Muscle layer of duodenum (tissue), 2 donors: ENCODE results near the gene CDON.

Experiments
- H3K27ac ChIP-seq: one replicate; pipeline ENCODE4 v1.7.0; 2013; ENCODE audit warnings: mild to moderate bottlenecking, low read length
- H3K27me3 ChIP-seq: one replicate; pipeline ENCODE4 v1.7.0; 2013; ENCODE audit warnings: low read depth, mild to moderate bottlenecking, control low read depth, low read length
- H3K36me3 ChIP-seq, 2 donors: one replicate each; pipeline ENCODE4 v1.7.0; 2013; ENCODE audit warnings: low read length in 2 of 2, control low read depth in 1 of 2, mild to moderate bottlenecking in 1 of 2; ENCODE audit not compliant: insufficient read depth in 2 of 2, control insufficient read depth in 1 of 2
- H3K4me1 ChIP-seq, 2 donors: one replicate each; pipeline ENCODE4 v1.7.0; 2013; ENCODE audit warnings: low read length in 2 of 2, mild to moderate bottlenecking in 2 of 2, control low read depth in 1 of 2, moderate library complexity in 1 of 2; ENCODE audit not compliant: insufficient read depth in 2 of 2, control insufficient read depth in 1 of 2
- H3K4me3 ChIP-seq, 2 donors: one replicate each; pipeline ENCODE4 v1.7.0; 2013; ENCODE audit warnings: low read length in 2 of 2, low read depth in 1 of 2, mild to moderate bottlenecking in 1 of 2
- H3K9me3 ChIP-seq, 2 donors: one replicate each; pipeline ENCODE4 v1.7.0; 2013; ENCODE audit warnings: low read length in 2 of 2, control low read depth in 1 of 2, mild to moderate bottlenecking in 1 of 2; ENCODE audit not compliant: control insufficient read depth in 1 of 2
- donor health status: healthy.

The CDON gene

DNA sequence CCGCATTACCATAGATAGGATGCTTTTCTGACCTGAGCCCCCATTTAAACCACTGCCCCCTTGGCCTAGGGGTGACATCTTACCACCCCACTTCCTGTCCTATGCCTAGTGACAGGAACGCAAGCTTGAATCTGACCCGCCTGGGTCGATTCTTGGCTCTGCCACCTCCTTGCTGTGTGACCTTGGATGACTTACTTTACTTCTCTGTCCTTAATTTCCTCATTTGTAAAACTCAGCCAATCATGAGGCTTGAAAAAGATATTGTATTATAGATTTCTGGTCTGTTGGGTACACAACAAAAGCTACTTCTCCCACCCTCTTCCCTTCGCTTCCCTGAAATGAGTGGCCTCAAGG lies 39.2 kb upstream of the CDON start:
- Histone ChIP-seq H3K27me3 (no peaks in the 10 kb centered on the region), H3K27ac (no peak overlapping the region), H3K4me1 (peaks cover 0 to 4% of the 10 kb centered on the region in 2 donors), H3K4me3 (no peak overlapping the region), H3K9me3 (no peaks in the 10 kb centered on the region), H3K36me3 (no peaks in the 10 kb centered on the region)

DNA sequence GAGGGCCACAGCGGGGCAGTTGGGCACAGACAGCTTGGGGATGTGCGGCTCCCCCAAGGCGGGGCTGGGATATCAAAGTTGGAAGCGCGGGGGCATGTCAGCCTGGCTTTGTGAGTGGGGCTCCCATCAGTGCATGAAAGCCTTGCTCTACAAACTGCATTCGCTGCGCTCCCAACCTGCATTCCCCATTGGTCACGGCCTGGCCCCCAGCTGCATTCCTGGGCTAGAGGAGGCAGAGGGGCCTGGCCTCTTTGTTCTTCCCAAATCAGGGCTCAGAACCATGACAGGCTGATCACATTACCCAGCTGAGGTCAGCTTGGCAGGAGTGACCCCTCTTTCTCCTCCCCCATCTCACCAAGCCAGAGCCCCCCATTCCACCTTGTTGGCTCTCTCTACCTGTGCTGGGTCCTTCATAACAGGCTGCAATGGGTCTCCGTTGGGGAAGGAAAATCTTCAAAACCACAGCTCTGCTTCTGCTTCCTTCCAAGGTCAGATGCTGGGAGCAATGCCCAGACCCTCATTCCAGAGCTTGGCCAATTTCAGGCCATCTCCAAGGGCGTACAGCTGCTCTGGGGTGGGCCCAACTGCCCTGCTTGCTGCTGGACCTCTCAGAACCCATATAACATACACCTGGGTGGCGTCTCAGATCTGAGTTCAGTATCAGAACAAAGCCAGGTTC lies 38.7 kb upstream of the CDON start:
- Histone ChIP-seq H3K9me3 (no peaks in the 10 kb centered on the region), H3K4me1 (peaks cover 0 to 4% of the 10 kb centered on the region in 2 donors), H3K27ac (no peak overlapping the region), H3K4me3 (no peak overlapping the region), H3K36me3 (no peaks in the 10 kb centered on the region), H3K27me3 (no peaks in the 10 kb centered on the region)

DNA sequence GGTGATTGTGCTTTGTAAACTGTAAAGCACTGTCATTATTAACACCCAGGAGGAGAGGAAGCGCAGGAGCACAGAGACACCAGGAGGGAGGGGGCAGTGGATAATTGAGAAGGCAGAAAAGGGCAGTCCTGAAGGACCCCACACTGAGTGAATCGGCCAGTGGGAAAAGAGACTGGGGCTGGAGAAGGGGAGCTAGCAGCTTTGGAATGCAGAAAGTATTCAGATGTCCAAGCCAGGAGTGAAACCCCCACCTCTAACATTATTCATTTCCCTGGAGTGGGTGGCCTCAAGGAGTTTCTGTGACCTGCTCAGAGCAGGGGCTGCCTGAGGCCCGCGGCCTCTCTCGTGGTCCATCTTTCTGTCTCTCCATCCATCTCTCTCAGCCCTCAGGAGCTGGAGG lies 38.0 kb upstream of the CDON start:
- Histone ChIP-seq H3K4me3 (no peak overlapping the region), H3K36me3 (no peaks in the 10 kb centered on the region), H3K27ac (no peak overlapping the region), H3K9me3 (no peaks in the 10 kb centered on the region), H3K4me1 (peaks cover 0 to 4% of the 10 kb centered on the region in 2 donors), H3K27me3 (no peaks in the 10 kb centered on the region)

DNA sequence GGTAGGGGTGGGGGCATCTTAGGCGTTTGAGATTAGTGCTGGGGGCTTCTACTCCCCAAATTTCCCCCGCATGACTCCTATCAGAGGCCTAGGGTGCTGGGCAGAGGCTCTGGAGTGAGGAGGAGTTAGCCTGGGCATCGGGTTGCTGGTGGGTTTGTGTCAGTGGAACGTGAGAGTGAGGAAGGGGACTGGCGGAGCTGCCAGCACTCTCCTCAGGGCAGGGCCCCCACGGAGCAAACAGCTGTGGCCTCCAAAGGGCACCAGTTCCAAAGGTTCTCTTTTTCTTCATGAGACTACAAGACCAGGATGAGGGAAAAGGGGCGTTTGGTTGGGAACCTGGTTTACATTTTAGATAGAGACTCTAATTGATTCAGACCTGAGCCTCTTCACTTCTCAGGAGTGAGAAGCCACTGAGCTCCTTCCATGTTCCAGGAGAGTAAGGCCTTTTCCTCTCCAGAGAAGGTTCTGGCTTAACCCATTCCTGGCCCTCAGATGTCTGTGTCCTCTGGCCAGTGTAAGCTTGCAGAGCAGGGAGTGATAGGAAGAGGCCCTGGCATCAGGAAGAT lies 35.6 kb upstream of the CDON start:
- Histone ChIP-seq H3K4me3 (no peak overlapping the region), H3K27me3 (no peaks in the 10 kb centered on the region), H3K9me3 (no peaks in the 10 kb centered on the region), H3K27ac (no peak overlapping the region), H3K36me3 (no peaks in the 10 kb centered on the region), H3K4me1 (peaks cover 0 to 3% of the 10 kb centered on the region in 2 donors)

DNA sequence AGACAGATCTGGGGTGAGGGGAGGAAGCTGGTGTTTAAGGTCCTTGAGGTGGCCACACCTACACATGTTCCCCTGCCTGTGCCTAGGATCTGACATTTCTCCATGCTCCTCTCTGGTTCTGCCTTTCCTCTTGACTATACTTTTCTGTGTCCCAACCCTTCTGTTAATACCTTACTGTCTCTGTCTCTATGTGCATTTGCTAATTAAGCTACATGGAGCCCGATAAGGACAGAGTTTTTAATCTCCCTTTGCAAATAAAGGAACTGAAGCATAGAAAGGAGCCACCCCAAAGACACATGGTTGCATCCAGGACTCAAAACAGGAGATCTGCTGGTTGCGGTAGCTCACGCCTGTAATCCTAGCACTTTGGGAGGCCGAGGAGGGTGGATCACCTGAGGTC lies 33.1 kb upstream of the CDON start:
- Histone ChIP-seq H3K27ac (no peak overlapping the region), H3K27me3 (no peaks in the 10 kb centered on the region), H3K36me3 (no peaks in the 10 kb centered on the region), H3K9me3 (no peaks in the 10 kb centered on the region), H3K4me3 (no peak overlapping the region), H3K4me1 (no peaks in the 10 kb centered on the region)

DNA sequence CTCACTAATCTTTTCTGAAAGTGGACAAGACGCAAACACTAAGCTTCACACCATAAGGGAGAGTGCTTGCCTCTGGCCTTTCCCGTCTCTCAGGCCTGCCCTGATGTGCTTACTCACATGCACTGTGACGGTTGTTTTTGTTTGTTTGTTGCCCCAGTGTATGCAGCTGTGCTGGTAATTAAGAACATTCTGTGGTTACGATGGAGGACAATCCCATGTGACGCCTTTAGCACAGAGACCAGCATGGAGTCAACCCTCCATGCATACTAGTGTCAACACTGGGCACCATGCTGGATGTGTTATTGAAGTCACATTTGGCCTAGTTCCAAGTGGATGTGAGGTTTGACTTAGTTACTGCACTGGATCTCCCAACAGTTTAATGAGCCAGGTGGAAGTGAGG lies 27.8 kb upstream of the CDON start:
- H3K36me3 ChIP-seq: no peaks in the 10 kb centered on the region
- H3K9me3 ChIP-seq: no peaks in the 10 kb centered on the region
- H3K27ac ChIP-seq: no peak overlapping the region
- H3K4me1 ChIP-seq: no peaks in the 10 kb centered on the region
- no peaks in the 10 kb centered on the region for H3K27me3 ChIP-seq
- H3K4me3 ChIP-seq: no peak overlapping the region

DNA sequence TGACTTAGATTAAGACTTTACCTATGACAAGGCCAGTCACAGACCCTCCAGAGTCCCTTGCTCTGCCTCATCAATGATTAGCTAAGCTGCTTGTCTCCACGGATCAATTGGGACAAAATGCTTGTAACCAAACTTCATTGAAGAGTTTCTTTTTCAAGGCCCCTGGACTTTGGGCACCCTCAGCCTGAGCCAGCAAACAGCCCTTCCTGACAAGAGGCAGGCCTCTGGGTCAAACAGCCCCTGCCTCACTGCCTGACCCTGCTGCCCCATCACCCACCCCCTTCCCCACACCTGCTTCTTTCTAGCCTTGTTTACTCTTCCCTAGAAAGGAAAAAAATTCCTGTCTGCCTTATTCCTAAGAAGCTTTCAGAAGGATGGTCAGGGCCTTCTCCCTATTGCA lies 26.3 kb upstream of the CDON start:
- Histone ChIP-seq H3K27me3 (no peaks in the 10 kb centered on the region), H3K9me3 (no peaks in the 10 kb centered on the region), H3K27ac (no peak overlapping the region), H3K4me3 (no peak overlapping the region), H3K36me3 (no peaks in the 10 kb centered on the region), H3K4me1 (no peaks in the 10 kb centered on the region)

DNA sequence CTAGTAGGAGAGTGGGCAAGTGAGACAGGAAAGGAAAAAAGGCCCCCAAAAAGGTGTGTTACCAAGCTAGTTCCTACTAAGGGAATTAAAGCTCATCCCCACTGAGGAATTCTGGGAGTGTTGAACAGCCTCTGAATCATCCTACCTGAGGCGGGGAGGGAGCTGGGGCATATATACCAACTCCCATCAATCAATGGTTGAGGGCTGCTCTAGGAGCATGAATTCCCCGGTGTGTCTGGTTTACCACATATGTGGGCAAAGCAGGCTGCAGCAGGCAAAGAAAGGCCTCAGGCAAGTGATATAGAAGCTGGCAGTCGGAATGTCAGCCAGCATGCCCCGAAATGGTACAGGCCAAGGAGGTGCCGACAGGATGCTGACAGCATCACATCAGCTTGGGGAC lies 23.6 kb upstream of the CDON start:
- Histone ChIP-seq H3K4me1 (peaks cover 0 to 10% of the 10 kb centered on the region in 2 donors), H3K4me3 (no peak overlapping the region), H3K9me3 (no peaks in the 10 kb centered on the region), H3K27me3 (no peaks in the 10 kb centered on the region), H3K27ac (no peak overlapping the region), H3K36me3 (no peaks in the 10 kb centered on the region)

DNA sequence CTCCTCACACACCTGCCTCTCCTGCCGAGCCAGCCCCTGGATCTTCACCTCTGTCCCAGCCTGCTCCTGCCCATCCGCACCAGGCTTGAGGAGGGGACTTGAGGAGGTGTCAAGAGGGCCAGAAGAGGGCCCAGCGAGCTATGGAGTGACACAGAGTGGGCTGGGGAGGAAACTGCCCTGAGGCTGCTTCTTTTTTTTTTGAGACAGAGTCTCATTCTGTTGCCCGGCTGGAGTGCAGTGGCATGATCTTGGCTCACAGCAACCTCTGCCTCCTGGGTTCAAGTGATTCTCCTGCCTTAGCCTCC lies 21.9 kb upstream of the CDON start:
- H3K4me3 ChIP-seq: no peak overlapping the region
- no peak overlapping the region for H3K27ac ChIP-seq
- H3K36me3 ChIP-seq: no peaks in the 10 kb centered on the region
- H3K9me3 ChIP-seq: no peaks in the 10 kb centered on the region
- H3K27me3 ChIP-seq: no peaks in the 10 kb centered on the region
- peaks cover 0 to 24% of the 10 kb centered on the region in 2 donors for H3K4me1 ChIP-seq

DNA sequence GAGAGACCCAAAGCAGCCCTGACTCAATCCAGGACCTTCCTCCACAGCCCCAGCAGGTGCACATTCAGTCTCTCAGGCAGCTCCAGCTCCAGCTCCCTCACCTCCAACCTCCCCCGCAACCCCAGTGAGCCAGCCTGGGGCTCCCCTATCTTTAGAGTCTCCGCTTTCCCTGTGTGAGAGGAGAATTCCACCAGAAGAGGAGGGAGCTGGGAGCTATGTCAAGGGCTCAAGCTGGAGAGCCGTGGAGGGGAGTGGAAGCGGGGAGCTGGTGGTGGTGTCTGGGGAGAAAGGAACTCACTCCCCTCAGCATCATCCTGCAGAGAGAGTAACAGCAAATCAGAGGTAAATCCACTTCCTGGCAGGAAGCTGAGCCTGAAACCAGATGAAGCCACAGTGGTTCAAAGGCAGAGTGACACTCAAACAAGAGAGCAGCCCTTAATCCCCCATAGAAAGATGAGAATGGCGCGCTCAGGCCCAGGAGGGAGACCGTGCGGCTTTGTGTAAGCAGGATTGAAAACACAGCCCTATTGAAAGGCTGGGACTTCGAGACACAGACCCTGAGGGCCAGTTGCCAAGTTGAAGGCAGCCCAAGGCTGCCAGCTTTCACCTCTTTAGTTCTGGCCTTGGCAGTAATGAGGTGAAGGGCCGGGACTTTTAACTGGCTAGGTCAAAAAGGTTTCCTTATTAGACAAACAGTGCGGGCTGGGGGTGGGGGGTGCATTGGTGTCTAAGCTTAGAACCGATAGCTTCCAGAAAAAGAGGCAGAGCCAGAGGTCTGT lies 21.4 kb upstream of the CDON start:
- Histone ChIP-seq H3K4me3 (no peak overlapping the region), H3K27ac (no peak overlapping the region)

DNA sequence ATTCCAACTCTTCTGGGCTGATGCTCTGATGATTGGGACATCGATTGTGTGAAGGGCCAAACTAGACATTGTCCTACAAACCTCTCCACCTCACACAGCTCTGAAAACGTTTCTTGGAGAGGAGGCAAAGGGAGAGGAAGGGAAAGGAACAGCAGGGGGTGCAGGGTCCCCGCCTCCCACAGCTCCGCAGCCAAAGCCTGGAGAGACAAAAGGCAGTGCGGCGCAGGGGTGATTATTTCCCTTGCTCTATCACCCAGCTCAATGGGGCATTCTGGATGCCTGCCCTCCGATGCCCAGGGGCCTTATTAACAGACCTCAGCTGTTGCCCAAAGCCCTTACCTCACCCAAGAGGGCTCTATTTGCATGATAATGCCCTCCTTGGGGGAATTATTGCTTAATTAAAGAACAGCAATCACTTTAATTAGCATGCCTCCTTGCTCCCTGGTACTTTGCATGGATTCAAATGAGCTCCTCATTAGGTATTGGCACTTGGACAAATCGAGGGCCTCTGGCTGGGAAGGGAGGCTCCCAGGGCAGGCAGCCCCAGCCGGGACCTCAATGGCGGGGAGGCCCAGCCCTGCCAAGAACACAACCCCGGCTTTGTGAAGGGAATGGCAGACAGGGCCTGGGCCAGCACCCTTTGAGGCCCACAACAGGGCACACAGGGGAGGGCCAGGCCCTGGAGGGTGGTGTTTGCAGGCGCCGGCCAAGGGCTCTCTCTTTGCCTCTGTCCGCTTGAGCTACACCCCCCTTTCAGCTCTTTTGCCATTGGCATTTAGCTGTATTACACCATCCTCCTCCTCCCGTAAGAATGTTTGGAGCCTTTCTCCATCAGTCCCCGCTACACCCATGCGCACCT lies 19.8 kb upstream of the CDON start:
- Histone ChIP-seq H3K27ac (no peak overlapping the region), H3K4me3 (no peak overlapping the region), H3K4me1 (peaks cover 0 to 24% of the 10 kb centered on the region in 2 donors)

More for the DNA sequence above, 21.4 kb upstream of the CDON start:
- Histone ChIP-seq H3K27me3 (no peaks in the 10 kb centered on the region), H3K4me1 (peaks cover 0 to 24% of the 10 kb centered on the region in 2 donors), H3K36me3 (no peaks in the 10 kb centered on the region), H3K9me3 (no peaks in the 10 kb centered on the region)

More for the DNA sequence above, 19.8 kb upstream of the CDON start:
- Histone ChIP-seq H3K27me3 (no peaks in the 10 kb centered on the region), H3K36me3 (no peaks in the 10 kb centered on the region), H3K9me3 (no peaks in the 10 kb centered on the region)
